ENCODE results near the gene DPP8.

Gene DPP8

GRCh38 chr15:65423976-65424679 lies 93.4 kb downstream of the DPP8 start:
- Histone ChIP-seq H3K27me3 (ENCODE audit: control insufficient read depth, insufficient read depth, low read length) (no peaks in the 10 kb centered on the region), H3K9me3 (ENCODE audit: control insufficient read depth, low read length) (no peaks in the 10 kb centered on the region), H3K36me3 (ENCODE audit: control insufficient read depth, insufficient read depth, low read length) (no peaks in the 10 kb centered on the region), H3K4me2 (ENCODE audit: low read length) (no peak overlapping the region), H2AFZ (no peak overlapping the region), H3K79me2 (no peaks in the 10 kb centered on the region), H3K27ac (no peak overlapping the region), H3K4me1 (no peaks in the 10 kb centered on the region), H3K4me3 (ENCODE audit: low read depth, low read length) (no peak overlapping the region), H3K9ac (no peak overlapping the region)
- no peak for TF ChIP-seq CTCF (IDR thresholded peaks at IDR 0.05)

GRCh38 chr15:65423150-65423975 lies 94.1 kb downstream of the DPP8 start:
- no peaks in the 10 kb centered on the region for H3K4me1 ChIP-seq
- H3K4me2 ChIP-seq (ENCODE audit: low read length), result peak overlapping the region; percentile 44
- H3K9me3 ChIP-seq (ENCODE audit: control insufficient read depth, low read length), result no peaks in the 10 kb centered on the region
- H3K36me3 ChIP-seq (ENCODE audit: control insufficient read depth, insufficient read depth, low read length), result no peaks in the 10 kb centered on the region
- no peak overlapping the region for H3K9ac ChIP-seq
- no peaks in the 10 kb centered on the region for H3K79me2 ChIP-seq
- no peak for TF ChIP-seq CTCF (IDR thresholded peaks at IDR 0.05)
- H3K27ac ChIP-seq, result no peak overlapping the region
- no peaks in the 10 kb centered on the region for H3K27me3 ChIP-seq (ENCODE audit: control insufficient read depth, insufficient read depth, low read length)
- H2AFZ ChIP-seq, result peak overlapping the region; percentile 82
- H3K4me3 ChIP-seq (ENCODE audit: low read depth, low read length), result peak overlapping the region; percentile 33

GRCh38 chr15:65421360-65422215 lies 95.9 kb downstream of the DPP8 start:
- Histone ChIP-seq H3K4me1 (no peaks in the 10 kb centered on the region), H3K9ac (no peak overlapping the region), H3K4me3 (ENCODE audit: low read depth, low read length) (peak overlapping the region; percentile 53), H3K79me2 (no peaks in the 10 kb centered on the region), H2AFZ (peak overlapping the region; percentile 73), H3K9me3 (ENCODE audit: control insufficient read depth, low read length) (no peaks in the 10 kb centered on the region), H3K4me2 (ENCODE audit: low read length) (peak overlapping the region; percentile 91), H3K27me3 (ENCODE audit: control insufficient read depth, insufficient read depth, low read length) (no peaks in the 10 kb centered on the region), H3K36me3 (ENCODE audit: control insufficient read depth, insufficient read depth, low read length) (no peaks in the 10 kb centered on the region), H3K27ac (no peak overlapping the region)
- TF ChIP-seq CTCF (IDR thresholded peaks at IDR 0.05), result no peak

GRCh38 chr15:65420975-65421359 lies 96.5 kb downstream of the DPP8 start:
- H3K4me3 ChIP-seq (ENCODE audit: low read depth, low read length), result no peak overlapping the region
- H3K9ac ChIP-seq, result no peak overlapping the region
- no peaks in the 10 kb centered on the region for H3K9me3 ChIP-seq (ENCODE audit: control insufficient read depth, low read length)
- no peaks in the 10 kb centered on the region for H3K36me3 ChIP-seq (ENCODE audit: control insufficient read depth, insufficient read depth, low read length)
- no peak overlapping the region for H3K27ac ChIP-seq
- no peak overlapping the region for H3K4me2 ChIP-seq (ENCODE audit: low read length)
- no peak for TF ChIP-seq CTCF (IDR thresholded peaks at IDR 0.05)
- no peaks in the 10 kb centered on the region for H3K79me2 ChIP-seq
- no peak overlapping the region for H2AFZ ChIP-seq
- no peaks in the 10 kb centered on the region for H3K4me1 ChIP-seq
- H3K27me3 ChIP-seq (ENCODE audit: control insufficient read depth, insufficient read depth, low read length), result no peaks in the 10 kb centered on the region
